DLD1 (cell line): ENCODE measurements around the gene POMP.

Source experiments
- in situ Hi-C: cut with HindIII; loops from 2 replicates; pipeline ENCODE4 v1.10.0; 2017; ENCODE audit warnings: low sequenced_read_pairs

Gene POMP, protein sequence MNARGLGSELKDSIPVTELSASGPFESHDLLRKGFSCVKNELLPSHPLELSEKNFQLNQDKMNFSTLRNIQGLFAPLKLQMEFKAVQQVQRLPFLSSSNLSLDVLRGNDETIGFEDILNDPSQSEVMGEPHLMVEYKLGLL

DNA sequence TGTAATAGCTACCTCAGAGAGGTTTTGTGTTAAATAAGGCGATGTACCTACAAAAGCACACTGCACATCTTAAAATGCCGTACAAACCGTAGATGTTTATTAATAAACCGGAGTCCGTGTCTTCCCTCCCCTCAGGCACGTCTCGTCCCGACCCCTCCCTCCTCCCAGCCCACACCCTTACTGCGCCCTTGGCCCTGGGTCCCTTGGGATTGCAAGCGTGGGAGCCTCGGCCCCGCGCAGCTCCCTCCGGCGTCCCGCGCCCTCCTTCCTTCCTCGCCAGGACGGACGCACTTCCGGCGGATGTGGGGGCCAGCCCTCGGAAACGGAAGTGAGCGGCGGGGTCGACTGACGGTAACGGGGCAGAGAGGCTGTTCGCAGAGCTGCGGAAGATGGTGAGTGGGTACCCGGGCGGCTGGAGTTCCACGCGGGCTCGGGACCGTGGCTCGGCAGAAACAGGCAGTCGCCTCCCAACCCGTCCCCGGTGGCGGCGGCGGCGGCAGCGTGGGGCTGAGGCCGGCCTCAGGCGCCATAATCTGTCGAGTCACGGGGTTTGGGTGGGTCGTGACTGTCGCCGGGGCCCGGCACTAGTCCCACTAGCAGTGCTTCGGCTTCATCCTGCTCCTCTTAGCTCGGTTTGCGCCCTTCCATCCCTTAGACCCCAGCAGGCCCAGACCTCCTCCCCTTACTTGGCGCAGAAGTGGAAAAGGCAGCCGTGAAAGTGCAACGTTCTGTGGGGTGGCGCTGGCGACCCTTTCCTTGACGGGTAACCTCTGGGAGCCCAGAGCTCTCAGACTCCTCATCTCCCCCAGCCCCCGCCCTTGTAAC lies at the start of gene POMP:
TSS of gene POMP (plus strand) at position 335 of the 825 bp plus-strand sequence. CDS start at position 390, 55 bp downstream.
- in situ Hi-C loops = no loop called here

DNA sequence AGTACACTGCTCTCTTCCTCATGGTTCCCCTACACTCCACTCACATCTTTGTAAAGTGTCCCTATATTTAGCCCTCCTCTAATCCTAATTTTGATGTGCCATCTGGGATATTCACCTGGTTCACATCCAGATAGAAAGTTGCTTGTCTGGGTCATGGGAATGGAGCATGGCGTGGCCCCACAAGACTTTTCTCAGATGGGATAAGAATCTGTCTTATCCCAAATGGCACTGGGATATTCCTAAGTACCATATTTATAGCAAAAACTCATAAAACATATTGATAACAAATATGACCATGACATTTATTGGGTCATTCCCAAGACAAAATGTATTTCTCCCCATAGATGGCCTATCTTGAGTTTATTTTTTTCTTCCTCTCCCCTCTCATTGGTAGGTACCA lies 49.5 kb upstream of the POMP start:
- in situ Hi-C loops = no loop called here

DNA sequence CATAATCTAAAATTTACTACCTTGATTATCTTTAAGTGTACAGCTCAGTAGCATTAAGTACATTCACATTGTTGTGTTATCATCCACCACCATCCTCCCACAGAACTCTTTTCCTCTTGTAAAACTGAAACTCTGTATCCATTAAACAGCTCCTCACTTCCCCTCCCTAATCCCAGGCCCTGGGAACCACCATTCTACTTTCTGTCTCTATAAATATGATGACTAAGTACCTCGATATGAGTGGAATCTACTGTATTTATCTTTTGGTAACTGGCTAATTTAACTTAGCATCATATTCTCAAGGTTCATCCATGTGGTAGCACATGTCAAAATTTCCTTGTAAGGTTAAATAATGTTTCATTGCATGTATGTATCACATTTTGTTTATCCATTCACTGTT lies 49.0 kb upstream of the POMP start:
- in situ Hi-C loops = no loop called here

DNA sequence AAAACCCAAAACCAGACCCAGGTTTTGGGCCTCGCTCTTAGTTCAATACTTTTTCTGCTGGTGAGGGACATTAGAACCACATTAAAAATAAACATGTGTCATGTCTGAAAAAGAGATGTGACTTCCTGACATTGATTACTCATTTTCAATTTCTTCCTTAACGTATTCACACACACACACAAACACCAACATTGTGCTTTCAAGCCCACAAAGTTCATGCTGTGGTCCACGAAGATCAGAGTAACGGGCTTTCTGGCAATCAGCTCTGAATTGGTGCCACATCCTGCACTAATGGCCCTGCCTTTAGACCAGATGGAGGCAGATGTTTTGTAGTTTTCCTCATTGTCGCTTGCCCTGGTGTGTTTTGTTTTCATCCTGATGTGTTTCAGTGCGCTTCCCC lies 47.9 kb upstream of the POMP start:
- in situ Hi-C loops = no loop called here

DNA sequence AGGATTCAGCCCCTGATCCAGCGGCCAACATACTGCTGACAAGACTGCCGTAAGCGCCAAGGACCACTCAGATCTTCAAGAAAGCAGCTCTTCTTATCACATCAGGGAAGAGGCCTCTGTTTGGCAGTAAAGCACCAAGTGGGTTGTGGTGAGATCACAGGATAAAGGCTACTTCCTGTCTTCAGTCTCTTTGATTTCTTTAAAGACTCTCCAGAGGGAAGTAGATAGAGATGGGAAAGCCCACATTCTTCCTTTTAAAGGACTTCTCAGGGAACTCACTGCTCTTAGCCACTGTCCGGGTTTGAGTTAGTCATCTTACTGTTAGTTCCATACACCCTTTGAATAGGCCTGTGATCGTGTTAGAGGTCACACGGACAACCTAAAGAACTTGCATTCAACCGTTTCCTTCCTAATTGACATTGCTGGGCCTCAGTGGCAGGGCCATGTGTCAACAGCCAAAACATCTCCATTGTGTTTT lies 47.2 kb upstream of the POMP start:
- in situ Hi-C loops = no loop called here

DNA sequence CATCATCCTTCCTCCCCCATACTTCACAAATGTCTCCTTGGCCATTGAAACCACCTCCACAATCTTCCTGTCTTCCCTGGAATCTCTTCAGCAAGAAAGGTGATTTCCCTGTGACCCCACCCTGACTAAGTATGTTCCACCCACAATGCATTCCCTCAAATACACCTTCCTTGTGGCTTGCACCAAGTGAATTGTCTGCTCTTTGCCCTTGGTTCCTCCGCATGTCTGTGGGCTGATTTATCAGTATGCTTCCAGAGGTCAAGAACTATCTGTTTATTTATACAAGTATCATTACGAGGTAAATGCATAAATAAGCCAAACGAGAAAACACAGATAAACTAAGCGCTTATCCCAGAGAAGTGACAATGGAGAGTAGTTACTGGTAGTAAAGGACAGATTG lies 45.4 kb upstream of the POMP start:
- in situ Hi-C loops = no loop called here

DNA sequence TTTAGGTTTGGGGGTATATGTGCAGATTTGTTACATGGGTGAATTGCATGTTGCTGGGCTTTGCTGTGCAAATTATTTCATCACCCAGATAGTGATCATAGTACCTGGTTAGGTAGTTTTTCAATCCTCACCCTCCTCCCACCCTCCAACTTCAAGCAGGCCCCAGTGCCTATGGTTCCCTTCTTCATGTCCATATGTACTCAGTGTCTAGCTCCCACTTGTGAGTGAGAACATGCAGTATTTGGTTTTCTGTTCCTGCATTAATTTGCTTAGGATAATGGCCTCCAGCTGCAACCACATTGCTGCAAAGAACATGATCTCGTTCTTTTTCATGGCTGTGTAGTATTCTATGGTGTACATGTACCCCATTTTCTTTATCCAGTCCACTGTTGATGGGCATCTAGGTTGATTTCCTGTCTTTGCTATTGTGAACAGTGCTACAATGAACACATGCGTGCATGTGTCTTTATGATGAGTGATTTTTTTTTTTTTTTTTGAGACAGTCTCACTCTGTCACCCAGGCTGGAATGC lies 42.9 kb upstream of the POMP start:
- in situ Hi-C loops = no loop called here

DNA sequence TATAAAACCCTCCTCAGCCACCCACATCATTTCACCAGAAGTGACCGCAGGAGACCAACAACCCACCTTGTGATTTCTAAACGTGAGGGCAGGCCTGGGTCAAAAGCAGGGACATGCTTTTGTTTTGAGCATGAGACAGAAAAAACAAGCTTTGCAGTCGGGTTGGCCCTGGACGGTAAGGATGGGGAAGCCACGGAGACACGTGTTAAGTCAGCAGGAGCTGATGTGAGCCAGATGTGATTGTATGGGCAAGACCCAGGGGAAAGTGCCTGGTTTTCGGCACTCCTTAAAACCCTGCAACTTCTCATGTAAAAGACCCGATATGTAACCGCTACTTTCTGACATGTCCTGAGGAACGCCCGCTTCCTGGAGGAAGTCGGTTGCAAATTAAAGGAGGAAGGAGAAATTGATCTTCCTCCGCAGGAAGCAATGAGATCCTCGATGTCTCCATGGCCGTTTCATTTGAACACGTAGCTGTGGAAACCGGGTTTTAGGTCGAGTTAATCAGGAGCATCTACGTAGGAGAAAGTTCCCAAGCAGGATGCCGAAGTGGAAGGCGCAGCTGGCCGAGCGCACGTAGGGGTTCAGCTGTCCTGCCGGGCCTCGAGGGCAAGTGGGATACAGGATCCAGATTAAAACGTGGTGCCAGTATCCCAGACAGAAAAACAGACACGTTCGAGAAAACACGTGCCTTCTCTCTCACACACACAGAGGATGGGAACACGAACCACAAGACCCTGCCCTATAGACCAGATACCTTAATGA lies 40.5 kb upstream of the POMP start:
- in situ Hi-C loops = no loop called here

DNA sequence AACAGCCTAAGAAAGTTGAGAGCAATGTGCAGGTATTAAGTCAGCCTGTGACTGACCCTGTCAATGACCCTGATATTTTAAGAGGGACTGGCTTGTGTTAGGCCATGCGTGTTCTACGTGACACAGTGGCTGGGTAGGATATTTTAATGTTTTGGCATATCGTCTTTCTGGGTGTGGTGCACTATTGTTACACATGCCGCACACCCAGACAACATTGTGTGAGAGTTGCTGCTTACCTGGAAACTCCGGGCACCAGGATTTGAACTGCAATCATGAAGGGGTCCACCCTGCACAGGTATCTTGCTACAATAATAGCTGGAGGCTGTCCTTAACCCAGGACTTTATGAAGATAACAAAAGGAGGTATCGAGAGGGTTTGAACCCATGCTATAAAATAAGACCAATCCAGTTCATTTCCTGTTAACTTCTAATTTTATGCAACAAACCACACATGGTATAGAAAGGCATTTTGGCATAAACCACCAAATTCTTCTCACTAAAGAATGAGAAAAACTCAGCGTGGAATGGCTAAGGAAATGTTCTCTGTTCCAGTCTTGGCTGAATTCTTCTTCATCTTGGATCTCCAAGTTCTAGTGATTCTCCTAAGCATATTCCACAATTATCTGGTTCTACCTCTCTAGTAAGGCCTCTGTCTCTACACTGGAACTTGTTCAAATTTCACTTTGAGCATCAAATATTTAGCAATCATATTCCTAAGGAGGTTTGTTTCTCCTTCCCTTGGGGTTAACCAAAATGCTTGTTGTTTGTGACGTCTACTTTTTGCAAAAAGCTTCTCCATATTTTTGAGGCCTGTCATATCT lies 38.7 kb upstream of the POMP start:
- in situ Hi-C loops = no loop called here

DNA sequence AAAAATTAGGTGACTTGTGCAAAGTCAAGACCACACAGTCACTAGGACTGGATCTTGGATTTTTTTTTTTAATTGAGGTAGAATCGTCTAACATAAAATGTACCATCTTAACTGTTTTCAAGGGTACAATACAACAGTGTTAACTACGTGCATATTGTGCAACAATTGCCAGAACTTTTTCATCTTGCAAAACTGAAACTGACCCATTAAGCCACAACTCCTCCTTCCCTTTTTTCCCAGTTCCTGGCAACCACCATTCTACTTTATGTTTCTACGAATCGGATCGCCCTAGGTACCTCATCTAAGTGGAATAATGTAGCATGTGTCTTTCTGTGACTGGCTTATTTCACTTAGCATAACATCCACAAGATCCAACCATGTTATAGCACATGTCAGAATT lies 37.5 kb upstream of the POMP start:
- in situ Hi-C loops = no loop called here

DNA sequence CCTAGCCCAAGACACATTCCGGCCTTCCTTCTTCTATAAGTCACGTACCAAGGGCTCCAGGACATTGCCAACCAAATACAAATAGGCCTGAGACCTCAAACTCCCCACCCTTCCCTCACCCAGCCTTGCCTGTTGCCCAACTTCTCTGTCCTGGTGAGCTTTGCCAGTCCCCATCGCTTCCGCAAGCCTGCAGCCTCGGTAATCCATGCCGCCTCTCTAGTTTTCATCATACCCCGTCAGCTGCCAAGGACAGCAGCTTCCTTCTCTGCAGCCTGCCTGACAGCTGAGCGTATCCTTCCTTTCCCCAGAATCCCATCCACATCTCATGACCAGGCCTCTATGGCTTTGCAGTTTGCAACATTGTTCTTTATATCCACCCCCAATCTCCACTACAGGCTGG lies 36.6 kb upstream of the POMP start:
- in situ Hi-C loops = no loop called here

DNA sequence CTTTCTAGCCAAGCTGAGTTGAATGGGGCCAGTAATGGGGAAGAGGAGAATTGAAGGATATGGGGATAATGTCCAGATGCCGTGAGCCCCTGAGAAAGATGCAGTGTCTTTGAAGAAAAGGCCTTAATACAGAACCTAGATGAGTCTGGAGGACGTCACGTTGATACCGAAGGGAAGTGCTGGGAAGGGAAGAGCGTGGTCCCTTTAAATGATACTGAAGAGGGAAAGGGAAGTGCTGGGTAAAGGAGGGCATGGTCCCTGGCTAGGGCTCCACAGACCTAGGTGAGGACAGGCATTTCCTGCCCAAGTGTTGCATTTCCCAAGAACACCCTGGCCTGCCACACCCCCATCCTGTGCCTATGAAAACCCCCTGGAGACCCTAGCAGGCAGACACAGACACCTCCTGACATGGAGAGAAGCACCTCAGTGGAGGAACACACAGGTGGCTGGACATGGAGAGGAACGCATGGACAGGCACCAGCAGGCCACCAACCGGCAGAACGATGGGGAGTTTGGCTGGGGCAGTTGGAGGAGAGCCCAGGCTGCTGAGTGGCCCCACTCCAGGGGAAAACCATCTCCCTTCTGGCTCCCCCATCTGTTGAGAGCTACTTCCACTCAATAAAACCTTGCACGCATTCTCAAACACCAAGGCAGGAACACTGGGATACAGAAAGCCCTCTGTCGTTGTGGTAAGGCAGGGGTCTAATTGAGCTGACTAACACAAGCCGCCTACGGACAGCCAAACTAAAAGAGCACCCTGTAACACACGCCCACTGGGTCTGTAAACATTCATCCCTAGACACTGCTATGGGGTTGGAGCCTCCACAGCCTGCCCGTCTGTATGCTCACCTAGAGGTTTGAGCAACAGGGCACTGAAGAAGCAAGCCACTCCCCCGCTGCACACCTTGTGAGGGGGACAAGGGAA lies 34.9 kb upstream of the POMP start:
- in situ Hi-C loops = no loop called here

DNA sequence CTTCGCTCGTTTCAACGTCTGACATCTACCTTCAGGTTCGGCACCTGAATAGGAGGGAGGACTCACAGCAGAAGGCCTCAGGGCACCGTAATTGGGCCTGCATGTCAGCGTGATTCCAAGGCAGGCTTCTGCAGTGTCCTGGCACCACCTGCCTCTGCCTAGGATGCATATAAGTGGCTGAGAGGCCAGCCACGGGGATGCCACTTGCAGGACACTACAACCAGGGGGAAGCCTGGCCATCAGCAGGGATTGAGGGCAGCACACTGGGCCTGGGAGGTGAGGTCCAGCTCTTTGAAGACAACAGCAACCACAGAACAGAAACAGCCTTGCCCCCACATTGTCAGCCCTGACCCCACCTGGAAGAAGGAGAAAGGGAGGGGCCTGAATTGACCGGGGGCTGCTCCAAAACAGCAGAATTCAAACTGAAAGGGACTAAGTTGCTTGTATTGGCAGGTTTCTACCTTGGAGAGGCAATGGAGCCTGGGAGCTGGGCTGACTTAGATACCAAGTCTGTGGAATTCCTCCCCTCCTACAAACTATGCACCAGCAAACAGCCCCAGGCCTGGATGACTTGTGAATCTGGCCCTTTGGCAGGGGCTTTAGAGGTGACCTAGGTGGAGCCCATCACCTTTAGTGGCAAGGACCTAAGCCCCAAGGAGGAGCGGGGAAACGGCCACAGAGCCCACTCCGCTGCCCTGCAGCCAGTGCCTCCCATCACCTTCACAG lies 34.1 kb upstream of the POMP start:
- in situ Hi-C loops = no loop called here

DNA sequence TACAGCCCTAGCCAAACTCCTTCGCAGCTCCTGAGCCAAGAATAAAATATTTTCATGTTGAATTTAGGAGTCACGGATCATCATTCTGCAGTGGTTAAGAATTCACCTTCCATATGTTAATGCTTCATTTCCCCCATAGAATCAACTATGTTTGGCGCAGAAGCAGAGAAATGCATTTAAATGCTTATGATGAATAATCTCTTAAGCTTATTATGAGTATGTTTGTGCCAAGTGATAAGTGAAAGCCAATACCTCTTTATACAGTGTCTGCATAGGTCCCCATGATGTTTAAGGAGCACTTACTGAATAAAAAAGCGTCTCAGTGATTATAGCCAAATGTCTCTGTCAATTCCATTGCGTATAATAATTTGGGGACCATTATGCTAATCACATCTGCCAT lies 32.7 kb upstream of the POMP start:
- in situ Hi-C loops = no loop called here

DNA sequence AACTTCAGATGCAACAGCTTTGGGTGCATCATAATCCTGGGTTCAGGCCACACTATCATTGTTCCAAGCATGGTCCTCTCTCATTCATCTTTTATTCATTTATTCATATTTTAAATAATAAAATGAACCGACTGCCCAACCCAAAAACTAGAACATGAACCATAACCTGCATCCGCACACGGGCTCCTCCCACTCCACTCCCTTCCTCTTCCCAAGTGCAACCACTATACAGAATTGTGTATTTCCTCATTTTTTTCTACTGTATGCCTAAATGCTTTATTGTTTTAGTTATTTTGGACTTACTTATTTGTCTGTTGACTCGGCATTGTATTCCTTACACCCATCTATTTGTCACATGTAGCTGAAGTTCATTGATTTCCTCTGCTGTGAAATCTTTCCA lies 30.7 kb upstream of the POMP start:
- in situ Hi-C loops = no loop called here

DNA sequence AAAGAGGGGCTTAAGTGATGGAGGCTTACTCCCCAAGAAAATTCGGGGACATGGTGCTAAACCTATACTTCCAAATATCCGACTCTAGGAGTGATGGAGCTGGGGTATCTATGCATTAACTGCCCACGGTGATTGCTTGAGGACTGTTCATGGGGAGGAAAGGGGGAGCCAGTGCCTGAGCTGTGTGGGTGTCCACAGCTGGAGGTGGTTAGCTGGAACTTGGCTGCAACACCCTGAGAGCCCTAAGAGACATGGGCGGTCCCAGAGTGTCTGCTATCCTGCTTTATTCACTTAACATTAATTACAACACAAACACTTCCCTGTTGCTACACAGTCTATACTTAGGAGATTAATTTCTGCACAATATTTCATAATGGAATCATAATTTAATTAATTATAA lies 28.1 kb upstream of the POMP start:
- in situ Hi-C loops = no loop called here

DNA sequence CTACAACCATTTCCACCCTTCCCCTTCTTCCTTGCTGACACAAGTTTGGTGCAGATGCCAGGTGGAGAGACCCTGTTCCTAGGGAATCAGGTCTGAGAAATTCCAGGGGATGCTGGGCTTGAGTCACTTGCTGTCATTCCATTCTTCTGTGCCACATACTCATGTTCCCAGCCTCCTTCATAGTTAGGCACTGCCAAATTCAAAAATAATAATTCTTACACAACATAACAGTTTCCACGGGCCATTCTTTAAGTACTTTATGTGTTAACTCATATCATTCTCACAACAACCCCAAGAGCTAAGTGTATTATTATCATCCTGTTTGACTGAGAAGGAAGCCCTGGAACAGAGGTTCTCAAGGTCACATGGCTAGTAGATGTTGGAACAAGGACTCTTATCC lies 27.1 kb upstream of the POMP start:
- in situ Hi-C loops = no loop called here

DNA sequence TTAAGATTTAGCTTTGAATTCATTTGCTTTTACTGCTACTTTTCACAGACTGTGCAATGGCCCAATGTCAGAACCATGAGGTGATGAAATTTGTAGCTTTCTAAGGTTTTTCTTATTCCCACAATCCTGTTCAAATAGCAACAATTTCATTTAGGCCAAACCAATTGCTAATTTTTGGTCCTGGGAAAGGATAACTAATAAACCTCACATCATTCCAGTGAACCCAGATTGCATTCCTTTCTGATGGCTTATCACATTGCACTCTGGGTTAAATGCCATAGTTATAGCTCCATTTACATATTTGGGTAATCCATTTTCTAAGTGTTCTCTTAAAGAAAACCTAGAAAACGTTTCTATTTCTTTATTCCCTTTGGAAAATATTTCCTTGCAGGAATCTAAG lies 22.9 kb upstream of the POMP start:
- in situ Hi-C loops = no loop called here

DNA sequence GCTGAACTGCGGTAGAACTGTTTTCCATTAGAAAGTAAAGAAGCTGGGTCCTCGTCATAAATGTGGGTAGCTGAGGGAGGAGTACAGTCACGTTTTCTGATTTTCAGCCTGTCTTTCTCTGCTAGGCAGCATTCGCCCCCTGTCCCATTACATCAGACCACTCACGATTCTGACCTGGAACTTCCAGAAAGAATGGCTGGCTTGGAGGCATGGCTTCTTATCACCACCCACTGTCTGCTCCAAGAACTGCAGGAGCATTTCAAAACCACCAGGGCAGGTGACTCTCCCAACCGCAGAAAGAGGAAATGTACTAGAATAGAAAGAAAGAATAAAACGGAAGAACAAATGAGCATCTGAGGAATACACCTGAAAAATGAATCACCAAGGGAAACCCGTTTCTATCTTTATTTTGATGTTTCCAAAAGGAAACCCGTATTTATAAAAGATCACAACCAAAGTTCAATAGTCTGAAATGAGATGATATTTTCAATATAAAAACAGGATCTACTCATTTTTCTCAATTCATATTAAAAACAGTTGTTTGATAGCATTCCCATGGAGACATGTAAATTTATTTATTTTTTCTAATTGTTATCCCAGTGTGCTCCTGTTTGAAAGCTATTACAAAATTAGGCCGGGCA lies 22.1 kb upstream of the POMP start:
- in situ Hi-C loops = no loop called here
